Activated T-cell treated with anti-CD3 and anti-CD28 coated beads, Interleukin-2, amount 50 U/mL, for 4 hours (primary cell): ENCODE data around the gene MAFG. TPM values are rescaled to one million over a fixed set of nuclear protein-coding genes. Genes with fewer than 3 reads are reported as not detected.

Experiments used
- ATAC-seq, 2 donors: fragments of 200-7000 bp; cut with Tn5 transposase; one replicate each; pipeline ENCODE4 v1.10.0; 2021
- DNase-seq: peaks from one replicate; pipeline ENCODE4 v3.0.0-alpha.2; 2020
- H3K27me3 Mint-ChIP-seq: one replicate; pipeline ENCODE4 v1.8.0; 2021; ENCODE audit warnings: low read depth, mixed read lengths
- H3K36me3 Mint-ChIP-seq: one replicate; pipeline ENCODE4 v1.8.0; 2022; ENCODE audit warnings: mixed read lengths; ENCODE audit not compliant: insufficient read depth
- H3K4me1 Mint-ChIP-seq: one replicate; pipeline ENCODE4 v1.8.0; 2021; ENCODE audit warnings: low read depth, mixed read lengths
- H3K4me3 Mint-ChIP-seq: one replicate; pipeline ENCODE4 v1.8.0; 2021; ENCODE audit warnings: mild to moderate bottlenecking, moderate library complexity, mixed read lengths
- H3K9me3 Mint-ChIP-seq: one replicate; pipeline ENCODE4 v1.8.0; 2021; ENCODE audit warnings: mixed read lengths
- total RNA-seq, 3 donors: library from RNA; stranded (reverse); gene quantifications; one replicate each; pipeline ENCODE4 v1.2.1, GENCODE V29; 2021

MAFG gene
- total RNA-seq, 3 donors from 2014 or later = 42.9 to 50.9 (median 43.4) TPM

GRCh38 chr17:81871387-81872230 lies 55.9 kb downstream of the MAFG start:
- H3K9me3 Mint-ChIP-seq = no peaks in the 10 kb centered on the region
- no peaks in the 10 kb centered on the region for H3K27me3 Mint-ChIP-seq
- H3K4me1 Mint-ChIP-seq = peaks cover 42% of the 10 kb centered on the region
- peak; percentile 11 to 25 for ATAC-seq
- peaks cover 4% of the 10 kb centered on the region for H3K36me3 Mint-ChIP-seq
- peak; percentile 97 for DNase-seq
- H3K4me3 Mint-ChIP-seq = peak overlapping the region; percentile 86

- Mint-ChIP-seq H3K4me3 (peak within 1 kb of the TSS; percentile 88), H3K27me3 (no peaks in the 10 kb centered on the region), H3K4me1 (peaks cover 42% of the 10 kb centered on the region), H3K36me3 (peaks cover 4% of the 10 kb centered on the region), H3K9me3 (no peaks in the 10 kb centered on the region)
- ATAC-seq (peak; percentile 66 to 68), DNase-seq (no peak)
These were observed 56.6 kb downstream of the MAFG start, which contains the start of gene ARHGDIA for GRCh38 chr17:81870981-81871386. Gene ARHGDIA (minus strand): TSS chr17:81871337. CDS start chr17:81869930, 1,407 bp downstream.

DNA sequence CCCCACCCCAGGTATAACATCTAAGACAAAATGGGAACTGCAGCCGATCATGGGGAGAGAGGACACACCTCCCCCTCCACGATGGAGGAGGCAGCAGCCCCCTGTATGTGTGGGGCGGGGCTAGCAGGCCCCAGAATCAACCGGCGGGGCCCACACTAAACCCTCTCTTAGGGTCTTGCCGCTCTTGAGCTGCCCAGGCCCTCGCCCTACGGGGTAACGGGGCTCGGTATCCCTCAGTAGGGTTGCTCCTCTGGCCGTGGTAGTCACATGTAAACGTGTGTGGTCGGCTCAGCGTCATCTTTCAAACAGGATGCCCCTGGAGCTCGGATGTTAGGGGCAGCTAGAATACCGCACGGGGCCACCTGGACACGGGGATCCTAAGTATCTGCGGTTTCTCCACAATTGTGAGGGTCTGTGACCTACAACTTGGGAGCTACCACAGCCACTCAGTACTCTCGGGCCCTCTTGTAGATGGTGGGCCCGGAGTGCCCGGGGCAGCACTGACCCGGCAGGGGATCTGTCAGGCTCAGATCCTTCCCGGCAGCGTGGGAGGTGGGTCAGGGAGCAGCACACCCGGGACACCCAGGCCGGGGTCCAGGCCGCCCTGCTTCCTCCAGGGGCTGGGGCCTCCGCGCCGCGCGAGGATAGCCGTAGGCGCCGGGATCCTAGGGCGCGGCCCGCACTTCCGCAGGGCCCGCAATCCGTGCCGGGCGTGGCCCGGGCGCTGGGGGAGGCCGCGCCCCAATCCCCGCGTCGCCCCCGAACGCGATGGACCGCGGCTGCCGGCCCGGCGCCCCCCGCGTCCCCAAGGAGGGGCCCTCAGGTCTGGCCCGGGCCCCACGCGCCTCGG lies 57.2 kb downstream of the MAFG start:
- no peaks in the 10 kb centered on the region for H3K9me3 Mint-ChIP-seq
- peaks cover 4% of the 10 kb centered on the region for H3K36me3 Mint-ChIP-seq
- DNase-seq (no peak), ATAC-seq (peak; percentile 30 to 38)
- peak overlapping the region; percentile 88 for H3K4me3 Mint-ChIP-seq
- H3K4me1 Mint-ChIP-seq = peaks cover 42% of the 10 kb centered on the region
- H3K27me3 Mint-ChIP-seq = no peaks in the 10 kb centered on the region

DNA sequence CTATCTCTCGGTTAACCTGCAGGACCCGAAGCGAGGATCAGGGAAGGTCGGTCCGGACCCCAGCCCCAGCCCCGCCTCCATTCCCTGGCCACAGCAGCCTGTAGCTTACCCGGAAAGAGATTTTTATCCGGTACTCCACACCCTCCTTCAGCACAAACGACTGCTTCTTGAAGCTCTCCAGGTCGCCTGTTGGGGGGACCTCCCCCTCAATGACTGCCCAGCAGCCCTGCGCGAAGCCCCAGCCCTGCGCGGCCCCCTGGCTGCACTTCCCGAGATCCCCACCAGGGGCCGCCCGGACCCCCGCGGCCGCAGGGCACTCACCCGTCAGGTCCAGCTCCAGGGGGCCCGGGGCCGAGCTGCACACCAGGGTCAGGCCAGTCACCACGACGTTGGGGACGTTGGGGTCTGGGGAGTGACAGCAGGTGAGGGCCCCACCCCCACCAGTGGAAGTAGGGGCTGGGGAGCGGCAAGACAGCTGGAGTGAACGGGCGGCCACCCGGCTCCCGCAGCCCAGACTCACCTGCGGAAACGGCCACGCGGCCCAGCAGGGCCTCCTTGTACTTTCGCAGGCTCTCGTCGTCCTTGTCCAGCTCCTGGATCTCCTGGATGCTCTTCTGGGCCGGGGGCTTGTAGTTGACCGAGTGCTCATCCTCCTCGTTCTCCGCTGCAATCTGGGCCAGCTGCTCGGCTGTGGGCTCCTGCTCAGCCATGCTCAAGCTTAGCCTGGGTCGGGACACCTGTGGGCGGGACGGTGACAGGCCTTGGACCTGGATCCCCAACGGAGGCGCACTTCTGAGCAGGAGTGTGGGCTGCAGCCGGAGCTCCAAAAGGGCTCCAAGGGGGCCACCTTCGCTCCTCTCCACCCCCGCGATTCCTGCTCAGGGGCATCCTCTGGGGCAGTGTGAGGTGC lies 58.1 kb downstream of the MAFG start:
- peaks cover 40% of the 10 kb centered on the region for H3K4me1 Mint-ChIP-seq
- no peaks in the 10 kb centered on the region for H3K27me3 Mint-ChIP-seq
- ATAC-seq (no peak), DNase-seq (no peak)
- H3K36me3 Mint-ChIP-seq = peaks cover 4% of the 10 kb centered on the region
- no peaks in the 10 kb centered on the region for H3K9me3 Mint-ChIP-seq
- H3K4me3 Mint-ChIP-seq = peak overlapping the region; percentile 88

DNA sequence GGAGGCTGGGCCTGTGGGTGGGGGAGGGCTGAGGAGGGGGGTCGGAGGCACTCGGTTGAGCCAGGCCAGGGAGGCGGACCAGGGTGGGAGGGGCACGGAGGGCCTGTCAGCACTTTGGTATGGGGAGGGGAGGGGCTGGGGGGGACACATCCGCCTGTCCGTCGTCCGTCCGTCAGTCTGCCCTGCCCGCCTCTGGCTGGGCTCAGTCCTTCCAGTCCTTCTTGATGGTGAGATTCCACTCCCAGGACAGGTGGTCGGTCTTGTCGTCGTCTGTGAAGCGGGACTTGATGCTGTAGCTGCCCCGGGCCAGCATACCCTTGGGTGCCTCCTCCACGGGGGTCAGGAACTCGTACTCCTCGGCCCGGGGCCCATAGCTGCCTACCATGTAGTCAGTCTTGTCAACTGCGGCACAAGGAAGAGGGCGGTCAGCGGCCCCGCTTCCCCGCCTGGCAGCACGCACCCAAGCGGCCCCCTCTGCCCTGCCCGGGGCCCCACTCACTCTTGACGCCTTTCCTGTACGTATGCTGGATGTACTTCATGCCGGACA lies 58.8 kb downstream of the MAFG start:
- H3K4me3 Mint-ChIP-seq = peak overlapping the region; percentile 88
- no peaks in the 10 kb centered on the region for H3K9me3 Mint-ChIP-seq
- no peak for DNase-seq
- ATAC-seq = no peak
- H3K4me1 Mint-ChIP-seq = peaks cover 33% of the 10 kb centered on the region
- H3K27me3 Mint-ChIP-seq = no peaks in the 10 kb centered on the region
- peaks cover 4% of the 10 kb centered on the region for H3K36me3 Mint-ChIP-seq

Other genes starting within 250 kb of the MAFG start
- gene ARL16, start 243.9 kb downstream of the MAFG start, total RNA-seq = 10 to 100 TPM; 27.3 to 38.6 (median 27.9) TPM
- 100 to 1,000 TPM; 146 to 162 (median 147) TPM for gene HGS, start 243.7 kb downstream of the MAFG start, total RNA-seq
- gene MRPL12, start 224.4 kb downstream of the MAFG start, total RNA-seq = 100 to 1,000 TPM; 294 to 372 (median 359) TPM
- 10 to 100 TPM; 29.9 to 47.8 (median 38.8) TPM for gene SLC25A10, start 215.5 kb downstream of the MAFG start, total RNA-seq
- gene GCGR, start 123.6 kb downstream of the MAFG start, total RNA-seq = not detected
- 100 to 1,000 TPM; 100 to 112 (median 110) TPM for gene MCRIP1, start 94.4 kb downstream of the MAFG start, total RNA-seq
- gene PPP1R27, start 92.7 kb downstream of the MAFG start, total RNA-seq = not detected
- 100 to 1,000 TPM; 442 to 487 (median 478) TPM for gene P4HB, start 67.2 kb downstream of the MAFG start, total RNA-seq
- 100 to 1,000 TPM; 789 to 858 (median 821) TPM for gene ARHGDIA, start 56.4 kb downstream of the MAFG start, total RNA-seq
- gene ALYREF, start 36.1 kb downstream of the MAFG start, total RNA-seq = 100 to 1,000 TPM; 321 to 369 (median 324) TPM
- 100 to 1,000 TPM; 128 to 157 (median 153) TPM for gene ANAPC11, start 36.0 kb downstream of the MAFG start, total RNA-seq
- gene NPB, start 25.5 kb downstream of the MAFG start, total RNA-seq = under 1 TPM in 2 of 3 donors, not detected in 1; 0.14 to 0.24 TPM
- gene PCYT2, start 16.3 kb downstream of the MAFG start, total RNA-seq = 10 to 100 TPM; 23.5 to 25.8 (median 25.7) TPM
- 10 to 100 TPM; 41.1 to 47.2 (median 46.3) TPM for gene SIRT7, start 9.6 kb downstream of the MAFG start, total RNA-seq
- 100 to 1,000 TPM; 192 to 199 (median 194) TPM for gene PYCR1, start 9.6 kb upstream of the MAFG start, total RNA-seq
- not detected for gene MYADML2, start 19.5 kb upstream of the MAFG start, total RNA-seq
- gene NOTUM, start 33.5 kb upstream of the MAFG start, total RNA-seq = under 1 TPM; 0.40 to 0.56 (median 0.41) TPM
- gene ASPSCR1, start 49.9 kb upstream of the MAFG start, total RNA-seq = 10 to 100 TPM; 41.4 to 41.9 (median 41.6) TPM
- gene CENPX, start 95.1 kb upstream of the MAFG start, total RNA-seq = 100 to 1,000 TPM; 145 to 189 (median 183) TPM
- gene LRRC45, start 95.6 kb upstream of the MAFG start, total RNA-seq = 10 to 100 TPM; 19.5 to 31.4 (median 30.8) TPM
- gene RAC3, start 103.9 kb upstream of the MAFG start, total RNA-seq = 1 to 10 TPM; 4.1 to 7.7 (median 4.8) TPM
- 10 to 100 TPM; 74.2 to 88.6 (median 76.9) TPM for gene DCXR, start 110.0 kb upstream of the MAFG start, total RNA-seq
- 10 to 100 TPM; 20.3 to 21.5 (median 20.4) TPM for gene RFNG, start 124.1 kb upstream of the MAFG start, total RNA-seq
- gene GPS1, start 124.2 kb upstream of the MAFG start, total RNA-seq = 100 to 1,000 TPM; 172 to 183 (median 177) TPM
- 100 to 1,000 TPM; 323 to 369 (median 326) TPM for gene DUS1L, start 138.1 kb upstream of the MAFG start, total RNA-seq
- 100 to 1,000 TPM; 365 to 468 (median 403) TPM for gene FASN, start 170.5 kb upstream of the MAFG start, total RNA-seq